ENCODE measurements around the gene MTRR. TPM values are rescaled to one million over a fixed set of nuclear protein-coding genes. Genes with fewer than 3 reads are reported as not detected.

The MTRR gene
- total RNA-seq, 1 donor from 2014 or later, result 45.6 TPM

- DNase-seq (ENCODE audit: low spot score), result no peak
- intact Hi-C loops (cut with DNase I), result no loop called here
- no peak for ATAC-seq
These were observed 16.0 kb upstream of the MTRR start for GRCh38 chr5:7852988-7853387.

GRCh38 chr5:7855611-7856010 lies 13.3 kb upstream of the MTRR start:
- intact Hi-C loops (cut with DNase I), result no loop called here
- DNase-seq (ENCODE audit: low spot score) (no peak), ATAC-seq (no peak)

GRCh38 chr5:7856855-7857254 lies 12.1 kb upstream of the MTRR start:
- ATAC-seq (peak; percentile 69), DNase-seq (ENCODE audit: low spot score) (no peak)
- intact Hi-C loops (cut with DNase I), result no loop called here

GRCh38 chr5:7857361-7857760 lies 11.6 kb upstream of the MTRR start:
- intact Hi-C loops (cut with DNase I), result no loop called here
- DNase-seq (ENCODE audit: low spot score), result no peak
- no peak for ATAC-seq

GRCh38 chr5:7857926-7858632 lies 10.9 kb upstream of the MTRR start:
- no peak for ATAC-seq

GRCh38 chr5:7866196-7866595 lies 2.8 kb upstream of the MTRR start:
- intact Hi-C loops (cut with DNase I), result no loop called here
- DNase-seq (ENCODE audit: low spot score) (no peak), ATAC-seq (no peak)

More at GRCh38 chr5:7857926-7858632, 10.9 kb upstream of the MTRR start:
- intact Hi-C loops (cut with DNase I), result no loop called here
- no peak for DNase-seq (ENCODE audit: low spot score)

GRCh38 chr5:7867260-7867659 lies 1.7 kb upstream of the MTRR start:
- no peak for DNase-seq (ENCODE audit: low spot score)
- ATAC-seq, result no peak
- intact Hi-C loops (cut with DNase I), result no loop called here

- DNase-seq (ENCODE audit: low spot score) (no peak), ATAC-seq (peak; percentile 3)
- intact Hi-C loops (cut with DNase I), result no loop called here
These were observed 548 bp upstream of the MTRR start for GRCh38 chr5:7868427-7868772.

- intact Hi-C loops (cut with DNase I), result no loop called here
- DNase-seq (ENCODE audit: low spot score) (no peak), ATAC-seq (peak; percentile 20)
These were observed 657 bp downstream of the MTRR start for GRCh38 chr5:7869474-7870136.

GRCh38 chr5:7871653-7872052 lies 2.7 kb downstream of the MTRR start:
- ATAC-seq (no peak), DNase-seq (ENCODE audit: low spot score) (no peak)
- intact Hi-C loops (cut with DNase I), result no loop called here

- no peak for ATAC-seq
- DNase-seq (ENCODE audit: low spot score), result no peak
- intact Hi-C loops (cut with DNase I), result no loop called here
These were observed 3.7 kb downstream of the MTRR start for GRCh38 chr5:7872517-7873130.

- ATAC-seq (no peak), DNase-seq (ENCODE audit: low spot score) (no peak)
- intact Hi-C loops (cut with DNase I), result no loop called here
These were observed 4.3 kb downstream of the MTRR start for GRCh38 chr5:7873216-7873615.

GRCh38 chr5:7874639-7875038 lies 5.7 kb downstream of the MTRR start:
- ATAC-seq (no peak), DNase-seq (ENCODE audit: low spot score) (no peak)
- intact Hi-C loops (cut with DNase I), result no loop called here

- intact Hi-C loops (cut with DNase I), result no loop called here
- ATAC-seq (no peak), DNase-seq (ENCODE audit: low spot score) (no peak)
These were observed 6.2 kb downstream of the MTRR start for GRCh38 chr5:7875151-7875550.

GRCh38 chr5:7876867-7877266 lies 7.9 kb downstream of the MTRR start:
- intact Hi-C loops (cut with DNase I), result no loop called here
- ATAC-seq (no peak), DNase-seq (ENCODE audit: low spot score) (no peak)

- ATAC-seq (no peak), DNase-seq (ENCODE audit: low spot score) (no peak)
- intact Hi-C loops (cut with DNase I), result no loop called here
These were observed 8.9 kb downstream of the MTRR start for GRCh38 chr5:7877851-7878250.

- ATAC-seq (peak; percentile 41), DNase-seq (ENCODE audit: low spot score) (no peak)
- intact Hi-C loops (cut with DNase I), result no loop called here
These were observed 9.5 kb downstream of the MTRR start for GRCh38 chr5:7878381-7878873.

- ATAC-seq (no peak), DNase-seq (ENCODE audit: low spot score) (no peak)
- intact Hi-C loops (cut with DNase I), result no loop called here
These were observed 12.1 kb downstream of the MTRR start for GRCh38 chr5:7881091-7881490.

GRCh38 chr5:7881816-7882215 lies 12.9 kb downstream of the MTRR start:
- intact Hi-C loops (cut with DNase I), result no loop called here
- DNase-seq (ENCODE audit: low spot score), result no peak
- no peak for ATAC-seq

GRCh38 chr5:7882926-7883325 lies 14.0 kb downstream of the MTRR start:
- intact Hi-C loops (cut with DNase I), result no loop called here
- no peak for DNase-seq (ENCODE audit: low spot score)
- no peak for ATAC-seq

All from sciatic nerve (tissue), 2 donors.